ENCODE measurements around the gene MSH2. TPM values are rescaled to one million over a fixed set of nuclear protein-coding genes. Genes with fewer than 3 reads are reported as not detected.

MSH2 gene
- total RNA-seq, 3 donors from 2014 or later (not counting 1 experiment from before 2014, with no cell fraction given), result 11.9 to 18.8 (median 15.0) TPM

GRCh38 chr2:47437287-47437686 is 34.3 kb downstream of the MSH2 start:
- Histone ChIP-seq H3K4me3 (ENCODE audit: low read length) (no peak overlapping the region), H3K36me3 (ENCODE audit: control insufficient read depth, insufficient read depth, low read length) (peaks cover 8% of the 10 kb centered on the region), H3K9me3 (ENCODE audit: control insufficient read depth, insufficient read depth, low read length) (no peaks in the 10 kb centered on the region), H3K27me3 (ENCODE audit: control insufficient read depth, insufficient read depth, low read length) (no peaks in the 10 kb centered on the region), H3K27ac (ENCODE audit: low read length) (no peak overlapping the region), H3K4me1 (ENCODE audit: control insufficient read depth, insufficient read depth, low read length) (no peaks in the 10 kb centered on the region)
- no peaks in the 10 kb centered on the region for H3K9me3 Mint-ChIP-seq
- intact Hi-C loops (cut with micrococcal nuclease), result loop anchor here (2.0 kb wide), 1 partner anchor 330 kb away; no protein-coding TSS in a partner anchor
- H3K4me1 Mint-ChIP-seq, result no peaks in the 10 kb centered on the region
- H3K27ac Mint-ChIP-seq, result no peak overlapping the region
- no peak overlapping the region for H3K4me3 Mint-ChIP-seq
- ATAC-seq (no peak), DNase-seq (peak in 1 of 2 donors; percentile 9)
- 100% methylated on average over 2 of the region's 4 CpGs for WGBS (ENCODE audit: insufficient coverage)
- no peaks in the 10 kb centered on the region for H3K27me3 Mint-ChIP-seq (ENCODE audit: low read depth in 2 of 2)
- H3K36me3 Mint-ChIP-seq, result no peaks in the 10 kb centered on the region
- peak; percentile 56 for TF ChIP-seq CTCF (IDR thresholded peaks at IDR 0.05)

DNA sequence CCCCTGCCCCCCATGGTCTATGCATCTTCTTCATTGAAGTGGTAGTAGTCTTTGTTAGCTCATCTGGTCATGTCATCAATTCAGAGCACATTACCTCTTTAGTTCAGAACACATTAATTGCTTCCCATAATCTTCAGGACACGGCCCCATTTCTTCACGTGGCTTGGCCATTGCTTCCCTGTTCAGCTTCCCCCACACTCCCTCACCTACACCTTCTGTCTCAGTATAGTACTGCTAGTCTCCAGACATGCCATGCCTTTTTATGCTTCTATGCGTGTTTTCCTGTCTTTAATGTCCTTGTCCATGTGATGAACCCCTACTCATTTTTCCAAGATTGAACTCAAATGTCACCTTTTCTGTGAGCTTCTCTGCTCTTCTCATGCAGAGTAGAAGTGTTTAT is 35.1 kb downstream of the MSH2 start:
- H3K4me3 ChIP-seq (ENCODE audit: low read length), result no peak overlapping the region
- no peaks in the 10 kb centered on the region for H3K27me3 Mint-ChIP-seq (ENCODE audit: low read depth in 2 of 2)
- H3K9me3 Mint-ChIP-seq, result no peaks in the 10 kb centered on the region
- ATAC-seq (no peak), DNase-seq (no peak)
- intact Hi-C loops (cut with micrococcal nuclease), result no loop called here
- H3K27ac Mint-ChIP-seq, result no peak overlapping the region
- no peak overlapping the region for H3K4me3 Mint-ChIP-seq
- peaks cover 8% of the 10 kb centered on the region for H3K36me3 ChIP-seq (ENCODE audit: control insufficient read depth, insufficient read depth, low read length)
- H3K27me3 ChIP-seq (ENCODE audit: control insufficient read depth, insufficient read depth, low read length), result no peaks in the 10 kb centered on the region
- 94% methylated on average over 3 of the region's 3 CpGs for WGBS (ENCODE audit: insufficient coverage)
- H3K27ac ChIP-seq (ENCODE audit: low read length), result no peak overlapping the region
- H3K4me1 Mint-ChIP-seq, result no peaks in the 10 kb centered on the region
- no peak for TF ChIP-seq CTCF (IDR thresholded peaks at IDR 0.05)
- H3K9me3 ChIP-seq (ENCODE audit: control insufficient read depth, insufficient read depth, low read length), result no peaks in the 10 kb centered on the region
- no peaks in the 10 kb centered on the region for H3K36me3 Mint-ChIP-seq
- no peaks in the 10 kb centered on the region for H3K4me1 ChIP-seq (ENCODE audit: control insufficient read depth, insufficient read depth, low read length)

- peaks cover 8% of the 10 kb centered on the region for H3K36me3 ChIP-seq (ENCODE audit: control insufficient read depth, insufficient read depth, low read length)
- Mint-ChIP-seq H3K4me1 (no peaks in the 10 kb centered on the region), H3K9me3 (no peaks in the 10 kb centered on the region), H3K27me3 (ENCODE audit: low read depth in 2 of 2) (no peaks in the 10 kb centered on the region), H3K36me3 (no peaks in the 10 kb centered on the region), H3K4me3 (no peak overlapping the region), H3K27ac (no peak overlapping the region)
- H3K4me3 ChIP-seq (ENCODE audit: low read length), result no peak overlapping the region
- no peak overlapping the region for H3K27ac ChIP-seq (ENCODE audit: low read length)
- H3K27me3 ChIP-seq (ENCODE audit: control insufficient read depth, insufficient read depth, low read length), result no peaks in the 10 kb centered on the region
- DNase-seq, result no peak
- no peak for ATAC-seq
- no peak for TF ChIP-seq CTCF (IDR thresholded peaks at IDR 0.05)
- WGBS (ENCODE audit: insufficient coverage), result 96% methylated on average over 2 of the region's 2 CpGs
- intact Hi-C loops (cut with micrococcal nuclease), result no loop called here
- no peaks in the 10 kb centered on the region for H3K9me3 ChIP-seq (ENCODE audit: control insufficient read depth, insufficient read depth, low read length)
- no peaks in the 10 kb centered on the region for H3K4me1 ChIP-seq (ENCODE audit: control insufficient read depth, insufficient read depth, low read length)
These were observed 35.8 kb downstream of the MSH2 start for GRCh38 chr2:47438783-47439182.

- Mint-ChIP-seq H3K27ac (no peak overlapping the region), H3K36me3 (no peaks in the 10 kb centered on the region), H3K9me3 (no peaks in the 10 kb centered on the region), H3K4me3 (no peak overlapping the region), H3K27me3 (ENCODE audit: low read depth in 2 of 2) (no peaks in the 10 kb centered on the region), H3K4me1 (peaks cover 0 to 10% of the 10 kb centered on the region in 2 donors)
- TF ChIP-seq CTCF (IDR thresholded peaks at IDR 0.05), result no peak
- Histone ChIP-seq H3K27ac (ENCODE audit: low read length) (no peak overlapping the region), H3K4me1 (ENCODE audit: control insufficient read depth, insufficient read depth, low read length) (no peaks in the 10 kb centered on the region), H3K36me3 (ENCODE audit: control insufficient read depth, insufficient read depth, low read length) (no peaks in the 10 kb centered on the region), H3K27me3 (ENCODE audit: control insufficient read depth, insufficient read depth, low read length) (no peaks in the 10 kb centered on the region), H3K4me3 (ENCODE audit: low read length) (no peak overlapping the region), H3K9me3 (ENCODE audit: control insufficient read depth, insufficient read depth, low read length) (no peaks in the 10 kb centered on the region)
- intact Hi-C loops (cut with micrococcal nuclease), result no loop called here
- ATAC-seq, result no peak
- no peak for DNase-seq
These were observed 48.8 kb downstream of the MSH2 start for GRCh38 chr2:47451790-47452189.

Data from natural killer cell (primary cell).